NCI-H1417 (cell line): Measurements from ENCODE around the gene MTREX.

Experiments used
- DNase-seq, 3 experiments: peaks; one replicate each; lab custom pipeline; 2025; lab: John Stamatoyannopoulos, UW

Gene MTREX

DNA sequence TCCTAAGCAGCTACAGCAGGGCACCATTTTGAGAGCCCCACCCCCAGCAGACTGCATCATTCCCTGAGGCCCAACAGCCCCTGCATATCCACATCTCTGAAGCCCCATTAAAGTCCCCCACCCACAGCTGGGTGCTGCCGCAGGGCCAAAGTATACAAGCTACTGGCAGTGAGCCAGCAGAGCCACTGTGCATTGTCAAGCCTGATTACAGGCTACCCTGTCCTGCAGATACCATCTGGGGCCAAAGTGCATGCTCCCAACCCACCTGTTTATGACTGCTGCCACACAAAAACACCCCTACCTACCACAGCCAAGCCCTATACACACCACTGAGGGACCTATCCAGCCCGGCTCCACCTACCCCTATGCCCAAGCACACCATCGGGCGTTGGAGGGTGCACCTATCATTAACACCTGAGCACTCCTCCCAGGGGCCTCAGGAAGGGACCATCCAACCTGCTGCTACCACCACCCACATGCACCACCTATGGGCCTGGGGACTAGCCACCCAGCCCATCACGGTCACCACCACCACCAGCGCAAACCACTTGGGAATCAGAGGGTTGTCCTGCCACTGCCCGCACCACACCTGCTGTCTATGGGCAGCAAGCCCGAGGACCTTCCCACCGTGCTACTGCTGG is 121.9 kb downstream of the MTREX start:
- DNase-seq: peak in 2 of 3 experiments; percentile 11 to 42

DNA sequence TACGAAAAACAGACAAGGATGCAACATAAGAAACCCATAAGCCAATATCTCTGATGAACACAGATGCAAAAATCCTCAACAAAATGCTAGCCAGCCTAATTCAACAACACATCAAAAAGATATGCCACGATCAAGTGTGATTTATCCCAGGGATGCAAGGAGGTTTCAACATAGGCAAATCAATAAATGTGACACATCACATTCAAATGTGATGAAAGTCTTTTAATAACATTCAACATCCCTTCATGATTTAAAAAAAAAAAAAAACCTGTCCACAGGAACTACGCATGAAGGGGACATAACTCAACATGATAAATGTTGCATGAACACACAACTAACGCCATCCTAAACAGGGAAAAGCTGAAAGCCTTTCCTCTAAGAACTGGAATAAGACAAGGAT is 124.8 kb downstream of the MTREX start:
- DNase-seq: no peak

DNA sequence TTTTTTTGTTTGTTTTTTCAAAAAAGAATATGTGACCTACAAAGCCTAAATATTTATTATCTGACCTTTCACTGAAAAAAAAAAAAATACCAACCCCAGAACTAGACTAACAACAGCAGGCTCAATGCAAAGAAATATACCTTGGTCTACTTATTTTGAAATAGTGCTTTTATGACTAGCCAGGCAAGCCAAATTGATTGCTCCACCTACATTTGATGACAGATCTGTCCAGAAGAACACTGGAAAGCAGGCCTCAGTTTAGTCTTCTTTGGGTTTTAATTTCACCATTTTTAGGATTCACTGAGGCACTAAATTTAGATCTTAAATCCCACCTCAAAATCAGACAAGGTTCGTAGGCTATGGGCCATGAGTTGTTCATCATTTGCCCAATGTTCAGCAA is 129.7 kb downstream of the MTREX start:
- DNase-seq: no peak

DNA sequence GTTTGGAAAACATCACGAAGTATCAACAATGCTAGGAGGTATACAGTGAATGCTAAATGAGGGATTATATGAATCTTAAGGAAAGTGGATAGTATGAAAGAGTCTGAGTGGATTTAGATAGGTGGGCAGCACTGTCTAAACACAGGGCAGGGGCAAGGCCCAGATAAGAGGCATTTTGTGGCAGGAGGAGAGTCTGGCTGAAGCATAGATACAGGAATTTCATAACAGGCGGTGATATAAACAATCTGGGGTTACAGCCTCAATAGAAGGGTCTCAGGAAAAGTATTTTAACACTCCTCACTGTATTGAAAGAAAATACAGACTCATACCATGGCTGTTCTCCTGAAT is 130.0 kb downstream of the MTREX start:
- DNase-seq: no peak

DNA sequence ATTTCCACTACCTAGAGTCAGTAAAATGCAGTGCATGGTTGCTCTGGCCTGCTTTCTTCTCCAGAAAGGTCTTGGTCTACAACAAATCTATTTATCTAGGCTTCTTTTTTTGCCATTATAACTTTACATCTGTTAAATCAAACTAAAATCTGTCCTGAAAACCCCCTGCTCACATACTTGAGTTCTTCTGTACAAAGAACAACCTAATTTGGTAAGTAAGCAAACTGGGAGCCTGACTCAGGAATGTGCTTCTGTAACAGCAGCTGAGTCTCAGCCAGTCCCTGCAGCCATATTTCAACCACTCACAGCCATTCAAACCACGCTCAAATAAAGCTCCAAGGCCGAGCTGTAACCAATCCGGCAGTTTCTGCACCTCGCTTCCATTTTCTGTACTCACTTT is 131.2 kb downstream of the MTREX start:
- no peak for DNase-seq

DNA sequence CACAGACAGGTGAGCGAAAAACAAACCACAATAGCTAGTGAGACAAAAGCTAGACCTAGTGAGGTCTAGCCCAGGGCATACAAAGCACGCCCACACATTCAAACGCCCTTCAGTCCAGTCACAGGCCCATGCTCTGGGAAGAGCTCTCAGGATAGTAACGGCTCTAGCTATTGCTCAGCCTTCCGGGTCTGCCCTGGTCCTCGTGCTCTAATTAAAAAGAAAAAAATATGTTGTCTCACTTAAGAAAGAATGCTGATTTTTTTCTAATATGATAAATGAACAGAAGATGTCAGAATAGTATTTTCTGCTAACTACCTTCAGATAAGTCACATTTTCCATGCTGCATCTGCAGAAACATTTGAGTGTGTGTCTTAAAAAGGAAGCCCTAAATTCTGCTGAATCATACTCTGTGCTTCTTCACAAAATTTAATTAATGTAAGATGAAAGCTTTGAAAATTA is 132.4 kb downstream of the MTREX start:
- no peak for DNase-seq

DNA sequence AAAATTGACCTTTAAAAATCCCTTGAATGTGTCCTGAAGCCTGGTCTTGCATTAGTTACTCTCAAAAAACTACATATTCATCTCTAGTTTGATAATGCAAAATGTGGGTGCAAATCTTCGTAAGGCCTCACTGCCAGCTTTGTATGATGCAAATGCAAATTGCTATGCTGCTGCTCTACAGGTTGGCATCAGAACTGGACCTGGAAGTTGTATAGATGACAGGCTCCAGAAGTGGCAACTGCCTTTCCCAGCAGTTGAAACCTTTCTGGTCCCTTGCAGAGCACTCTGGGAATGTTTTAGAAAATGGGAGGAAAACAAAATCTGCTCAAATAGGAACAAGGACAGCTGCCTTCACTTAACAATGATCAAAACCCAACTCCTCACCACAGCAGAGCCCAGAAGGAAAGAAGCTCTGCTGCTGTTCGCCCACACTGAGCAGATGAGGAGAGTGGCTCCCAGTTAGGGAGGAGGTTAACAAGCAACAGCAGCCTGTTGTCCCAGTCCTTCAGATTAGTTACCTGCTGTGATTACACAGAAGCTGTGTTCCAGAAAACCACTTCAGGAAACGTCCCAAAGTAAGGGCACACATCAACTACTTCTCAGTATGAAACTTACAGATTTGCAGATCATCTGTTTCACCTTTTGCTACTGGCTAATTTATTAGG is 133.4 kb downstream of the MTREX start:
- peak in 2 of 3 experiments; percentile 17 to 58 for DNase-seq

DNA sequence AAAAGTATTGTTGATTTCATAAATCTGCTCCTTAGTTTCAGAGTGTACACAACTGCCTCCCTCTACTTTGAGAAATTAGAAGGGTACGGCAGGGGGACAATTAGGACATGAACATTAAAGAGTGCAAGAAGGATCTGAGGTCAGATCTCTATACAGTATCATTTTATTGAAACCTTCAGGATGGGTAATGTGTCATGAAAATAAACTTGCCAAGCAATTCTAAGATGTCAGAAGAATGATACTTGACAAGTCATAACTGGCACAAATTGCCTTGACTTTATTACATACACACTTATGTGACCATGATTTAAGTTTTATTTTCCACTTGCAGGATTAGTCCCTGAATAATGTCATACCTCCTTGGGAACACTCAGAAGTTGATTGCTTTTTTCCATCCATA is 134.2 kb downstream of the MTREX start:
- DNase-seq: no peak

DNA sequence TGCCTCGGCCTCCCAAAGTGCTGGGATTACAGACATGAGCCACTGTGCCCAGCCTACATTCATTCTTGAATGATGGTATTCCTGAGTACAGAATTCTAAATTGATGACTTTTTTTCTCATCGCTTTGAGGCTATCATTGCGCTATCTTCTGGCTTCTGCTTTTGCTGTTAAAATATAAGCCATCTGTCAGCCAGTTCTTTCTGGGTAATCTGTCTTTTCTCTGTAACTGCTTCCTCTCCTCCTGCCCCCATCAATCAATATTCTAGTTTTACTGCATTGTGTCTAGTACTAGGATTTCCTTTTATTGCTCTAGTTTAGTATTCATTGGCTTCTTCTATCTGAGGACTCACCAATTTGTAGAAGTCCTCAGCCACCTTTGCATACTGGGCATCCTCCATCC is 138.0 kb downstream of the MTREX start:
- DNase-seq: no peak

DNA sequence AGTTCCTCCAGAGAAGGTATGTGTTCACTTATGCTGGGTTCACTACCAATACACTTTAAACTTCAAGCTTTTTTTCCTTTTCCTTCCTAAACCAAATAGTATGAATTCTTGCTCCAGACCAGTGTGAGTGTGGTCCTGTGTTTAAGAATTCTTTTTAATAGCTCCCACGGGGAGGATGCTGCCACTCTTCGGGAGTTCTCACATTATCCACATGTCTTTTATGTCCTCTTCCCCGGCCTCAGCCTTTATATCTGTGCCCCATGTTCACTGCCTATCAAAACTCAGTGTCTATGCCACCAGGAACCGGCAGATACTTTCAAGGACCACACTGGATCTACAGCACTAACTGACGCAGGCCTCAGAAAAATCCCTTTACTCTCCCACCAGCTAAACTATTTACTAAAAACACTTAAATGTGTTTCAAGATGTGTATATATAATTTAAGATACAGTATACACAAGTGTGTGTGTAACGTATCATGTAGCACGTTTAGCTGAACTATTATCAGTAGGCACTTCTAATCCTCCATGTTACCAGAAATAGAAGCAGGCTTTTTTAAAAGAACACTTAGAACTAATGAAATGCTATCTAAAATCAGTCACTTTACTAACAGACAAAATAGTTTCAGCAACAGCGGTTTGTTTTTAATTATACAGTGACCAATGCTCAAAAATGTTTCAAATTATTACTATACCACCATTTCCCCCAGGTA is 139.0 kb downstream of the MTREX start:
- no peak for DNase-seq

DNA sequence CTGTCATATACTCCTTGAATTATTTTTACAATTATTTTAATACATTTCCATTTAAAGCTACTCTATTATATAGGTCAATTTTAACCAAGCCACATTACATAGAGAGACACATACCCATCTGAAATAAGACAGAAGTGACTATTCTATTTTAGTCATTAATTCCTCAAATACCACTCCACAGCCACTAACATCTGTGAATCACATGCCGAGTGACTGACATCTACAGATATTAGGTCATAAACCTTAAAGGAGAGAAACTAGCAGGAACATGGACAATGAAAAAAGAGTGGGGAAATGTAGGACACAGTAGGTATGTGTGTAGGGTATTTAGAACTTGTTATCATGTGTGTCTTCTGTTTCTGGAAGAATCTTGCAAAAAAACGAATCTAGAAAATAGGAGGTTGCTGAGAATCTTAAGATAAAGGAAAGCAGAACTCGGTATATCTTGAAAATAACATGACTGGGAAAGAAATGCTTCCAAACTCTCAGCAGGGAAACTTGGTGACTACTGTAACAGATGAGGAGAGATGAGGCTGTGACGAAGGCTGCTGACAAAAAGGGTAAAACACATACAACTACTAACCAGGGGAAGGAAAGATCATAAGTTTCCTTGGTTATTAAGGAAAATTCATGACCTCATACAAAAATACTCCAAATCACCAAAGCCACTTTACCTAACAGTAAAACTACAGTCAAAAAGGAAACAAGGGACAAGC is 142.4 kb downstream of the MTREX start:
- DNase-seq: no peak

DNA sequence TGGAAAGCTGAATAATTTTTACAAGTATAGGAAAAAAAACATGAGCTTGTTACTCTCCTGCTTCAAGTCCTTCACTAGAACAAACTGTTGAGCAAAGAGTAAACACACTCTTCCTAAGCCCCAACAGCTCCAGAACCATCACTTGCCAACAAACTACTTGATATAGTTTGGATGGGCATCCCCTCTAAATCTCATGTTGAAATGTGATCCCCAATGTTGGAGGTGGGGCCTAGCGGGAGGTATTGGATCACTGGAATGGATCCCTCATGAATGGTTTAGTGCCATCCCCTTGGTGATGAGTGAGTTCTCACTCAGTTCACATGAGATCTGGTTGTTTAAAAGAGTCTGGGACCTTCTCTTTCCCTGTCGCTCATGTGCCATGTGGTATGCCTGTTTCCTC is 144.2 kb downstream of the MTREX start:
- DNase-seq: no peak

DNA sequence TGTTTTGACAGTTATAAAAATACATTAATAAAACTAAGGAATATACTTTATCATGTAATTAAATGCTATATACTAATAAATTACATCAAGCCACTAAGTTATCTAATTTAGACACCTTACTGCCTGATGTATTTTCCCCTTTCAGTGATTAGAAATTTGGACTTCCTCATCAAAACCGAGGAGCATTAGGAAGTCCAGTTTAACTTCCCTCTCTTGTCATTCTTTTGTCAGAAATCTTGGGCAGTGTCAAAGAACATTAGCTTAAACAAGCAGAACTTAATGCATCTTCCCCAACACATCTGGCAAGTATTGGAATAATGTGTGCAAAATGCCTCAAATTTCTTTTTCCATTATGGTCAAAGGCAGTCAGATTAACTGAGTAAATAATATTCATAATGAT is 145.4 kb downstream of the MTREX start:
- no peak for DNase-seq

DNA sequence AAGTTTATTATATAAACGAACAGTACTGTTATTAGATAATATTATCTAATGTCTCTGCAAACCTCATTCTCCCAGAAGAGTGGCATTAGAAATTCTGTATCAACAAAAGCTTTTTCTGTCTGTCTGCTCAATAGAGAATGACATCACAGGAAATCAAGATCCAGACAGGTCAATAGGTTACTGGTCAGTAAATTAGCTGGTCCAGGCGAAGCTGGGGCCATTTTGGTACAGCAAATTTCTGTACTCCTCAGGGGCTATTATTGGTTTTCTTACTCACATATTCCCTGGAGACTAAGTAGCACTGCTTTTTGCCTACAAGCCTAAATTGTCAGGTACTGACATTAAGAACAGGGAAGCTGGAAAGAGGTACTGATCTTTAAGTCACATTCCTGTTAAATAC is 146.5 kb downstream of the MTREX start:
- no peak for DNase-seq

DNA sequence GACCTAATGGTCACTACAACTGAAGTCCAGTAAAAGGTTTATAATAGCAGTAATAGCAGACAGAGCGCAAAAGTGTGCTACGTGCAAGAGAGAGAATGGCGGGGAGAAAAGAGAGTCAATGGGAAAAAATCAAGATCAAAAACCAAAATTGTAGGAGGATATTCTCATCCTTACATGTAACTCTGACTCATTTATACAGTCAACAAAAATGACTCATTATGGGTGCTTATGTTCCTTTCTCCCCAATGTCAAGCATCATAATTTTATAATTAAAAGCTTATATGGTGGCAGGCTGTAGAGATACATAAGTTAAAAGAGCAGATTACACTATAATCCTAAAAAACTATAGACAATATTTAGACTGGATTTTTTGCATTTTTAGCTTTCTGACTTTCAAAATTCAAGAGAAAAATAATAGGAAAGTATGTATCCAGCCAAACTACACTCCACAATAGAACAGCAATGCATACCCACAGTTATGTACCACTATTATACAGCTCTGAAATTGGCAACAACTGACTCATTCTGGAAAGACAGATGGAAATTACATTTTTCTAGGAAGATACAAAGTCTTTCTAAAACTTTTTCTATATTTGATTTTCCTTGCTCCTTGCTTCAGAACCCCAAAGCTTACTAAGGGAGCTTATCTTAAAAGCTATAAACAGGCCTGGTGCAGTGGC is 148.6 kb downstream of the MTREX start:
- no peak for DNase-seq

DNA sequence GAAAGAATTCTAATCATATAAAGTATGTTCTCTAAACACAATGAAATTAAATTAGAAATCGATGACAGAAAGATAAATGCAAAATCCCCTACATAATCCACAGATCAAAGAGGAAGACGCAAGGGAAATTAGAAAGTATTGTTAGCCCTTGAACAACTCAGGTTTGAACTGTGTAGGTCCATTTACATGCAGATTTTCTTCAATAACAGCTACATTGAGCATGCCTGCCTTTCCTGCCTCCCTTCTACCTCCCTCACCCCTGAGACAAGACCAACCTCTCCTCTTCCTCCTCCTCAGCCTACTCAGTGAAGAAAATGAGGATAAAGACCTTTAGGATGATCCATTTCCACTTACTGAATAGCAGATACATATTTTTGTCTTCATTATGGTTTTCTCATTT is 151.8 kb downstream of the MTREX start:
- DNase-seq: no peak

DNA sequence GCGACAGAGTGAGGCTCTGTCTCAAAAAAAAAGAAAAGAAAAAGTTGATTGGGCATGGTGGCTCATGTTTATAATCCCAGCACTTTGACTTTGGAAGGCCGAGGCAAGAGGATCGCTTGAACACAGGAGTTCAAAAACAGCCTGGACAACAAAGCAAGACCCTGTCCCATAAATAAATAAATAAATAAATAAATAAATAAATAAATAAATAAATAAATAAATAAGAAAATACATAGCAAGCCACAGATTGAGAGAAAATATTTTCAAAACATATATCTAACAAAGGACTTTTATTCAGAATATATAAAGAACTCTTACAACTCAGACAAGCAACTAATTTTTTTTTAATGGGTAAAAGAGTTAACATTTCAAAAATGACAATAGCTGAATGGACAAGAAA is 155.8 kb downstream of the MTREX start:
- DNase-seq: no peak

DNA sequence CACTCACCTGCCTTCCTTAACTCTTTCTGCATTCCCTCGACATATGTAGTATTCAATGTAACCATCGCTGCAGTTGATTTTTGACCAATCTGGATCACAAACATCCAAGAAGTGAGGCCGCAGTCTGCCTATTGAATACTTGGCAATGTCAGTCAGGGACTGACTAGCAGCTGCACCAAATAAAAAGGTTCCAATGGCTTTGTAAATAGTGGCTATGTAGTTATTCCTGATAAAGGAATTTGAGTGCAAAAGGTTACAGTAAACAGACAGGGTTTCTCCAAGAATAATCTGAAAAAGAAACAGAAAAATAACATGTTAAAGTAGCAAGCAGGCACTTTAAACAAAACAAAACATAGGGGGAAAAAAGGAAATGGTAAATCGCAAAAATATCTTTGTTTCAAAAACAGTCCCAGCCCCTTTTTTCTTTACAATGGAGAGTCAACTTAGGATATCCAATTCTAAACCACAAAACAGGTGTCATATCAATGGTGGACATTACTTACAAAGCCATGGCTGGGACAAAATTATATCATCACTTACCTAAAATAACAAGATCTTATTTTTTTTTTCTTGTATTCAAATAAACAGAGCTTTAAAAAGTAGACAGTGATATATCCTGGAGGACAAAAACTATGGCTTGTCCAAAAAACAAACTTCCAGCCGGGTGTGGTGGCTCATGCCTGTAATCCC is 160.2 kb downstream of the MTREX start:
- DNase-seq: no peak

DNA sequence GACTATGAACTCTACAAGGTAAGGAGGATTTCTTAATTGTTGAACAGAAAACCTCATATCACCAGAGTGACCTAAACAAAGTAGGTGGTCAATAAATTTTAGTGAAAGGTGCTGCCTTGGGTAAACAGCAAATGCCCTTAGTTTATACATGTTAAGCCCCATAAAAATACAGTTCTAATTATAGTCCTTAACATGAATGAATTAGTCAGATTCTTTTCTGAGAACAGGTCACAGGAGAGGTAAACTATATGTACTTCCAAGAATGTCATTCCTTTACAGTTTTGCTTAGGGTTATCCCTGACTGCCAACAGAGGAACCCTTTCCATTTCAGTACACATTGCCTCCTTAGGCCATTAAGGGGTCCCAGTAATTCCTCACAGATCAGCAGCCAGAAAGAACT is 162.1 kb downstream of the MTREX start:
- no peak for DNase-seq

DNA sequence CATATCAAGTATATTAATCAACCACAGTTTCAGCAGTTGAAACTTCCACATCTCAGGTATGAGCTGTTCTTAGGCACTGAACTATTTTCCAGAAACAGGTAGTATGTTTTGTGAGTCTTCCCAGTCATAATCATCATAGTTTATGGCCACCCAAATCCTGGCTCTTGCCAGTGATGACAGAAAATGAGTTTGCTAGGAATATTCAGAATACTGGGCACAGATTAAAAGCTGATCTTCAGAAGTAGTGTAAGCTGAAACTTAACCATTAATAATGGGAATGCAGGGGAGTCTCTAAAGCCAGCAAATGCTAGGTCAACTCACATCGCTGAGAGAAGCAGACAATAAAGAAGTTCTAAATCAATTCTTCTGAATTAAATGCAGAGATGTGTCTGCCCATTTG is 162.5 kb downstream of the MTREX start:
- DNase-seq: no peak

DNA sequence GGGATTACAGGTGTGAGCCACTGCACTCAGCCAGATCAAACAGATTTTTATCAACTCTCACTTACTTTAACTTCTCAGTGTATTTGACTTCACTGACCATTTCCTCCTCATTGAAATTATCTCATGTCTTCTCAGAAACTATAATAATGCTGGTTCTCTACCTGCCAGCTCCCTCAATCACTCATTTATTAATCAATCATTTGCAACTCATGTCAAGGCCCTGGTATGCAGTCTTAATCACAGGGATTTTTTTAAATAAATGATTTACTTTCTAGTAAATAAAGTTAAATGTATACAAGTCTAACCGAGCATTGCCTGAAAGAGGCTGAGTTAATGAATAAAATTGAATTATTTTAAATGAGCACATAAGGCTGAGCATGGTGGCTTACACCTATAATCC is 163.7 kb downstream of the MTREX start:
- no peak for DNase-seq

DNA sequence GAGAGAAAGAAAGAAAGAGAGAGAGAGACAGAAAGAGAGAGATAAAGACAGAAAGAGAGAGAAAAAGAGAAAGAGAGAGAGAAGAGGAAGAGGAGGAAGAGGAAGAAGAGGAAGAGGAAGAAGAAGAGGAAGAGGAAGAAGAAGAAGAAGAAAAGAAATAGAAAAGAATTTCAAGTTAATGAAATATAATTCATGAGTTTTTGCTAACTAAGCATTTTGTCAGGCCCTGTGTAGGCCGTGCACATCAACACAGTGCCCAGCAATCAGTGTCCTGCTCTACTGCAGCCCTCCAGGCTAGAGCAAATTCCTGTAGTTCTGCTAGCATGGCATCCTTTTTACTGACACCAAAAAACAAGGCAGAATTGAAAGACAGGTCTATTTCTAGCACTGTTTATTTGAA is 164.9 kb downstream of the MTREX start:
- no peak for DNase-seq
